Endodermal cell (in vitro differentiated cells): ENCODE measurements around the gene IL1RL1. TPM values are rescaled to one million over a fixed set of nuclear protein-coding genes. Genes with fewer than 3 reads are reported as not detected.

Experiments
- DNase-seq: peaks from one replicate; pipeline ENCODE4 v3.0.0-alpha.2; 2017
- H3K27ac ChIP-seq: 2 replicates; pipeline ENCODE4 v1.5.1; 2013; ENCODE audit warnings: mild to moderate bottlenecking, low read depth, low read length, moderate library complexity
- H3K27me3 ChIP-seq: 2 replicates; pipeline ENCODE4 v1.6.1; 2013; ENCODE audit warnings: mild to moderate bottlenecking, low read length, moderate library complexity; ENCODE audit not compliant: insufficient read depth, control insufficient read depth, poor library complexity, severe bottlenecking
- H3K36me3 ChIP-seq: 2 replicates; pipeline ENCODE4 v1.7.0; 2013; ENCODE audit warnings: mild to moderate bottlenecking, low read length, moderate library complexity; ENCODE audit not compliant: control insufficient read depth, insufficient read depth
- H3K4me1 ChIP-seq: one replicate; pipeline ENCODE4 v1.7.0; 2013; ENCODE audit warnings: low read length; ENCODE audit not compliant: control insufficient read depth, insufficient read depth
- H3K4me3 ChIP-seq: 2 replicates; pipeline ENCODE4 v1.5.1; 2013; ENCODE audit warnings: mild to moderate bottlenecking, low read length, moderate library complexity
- H3K9ac ChIP-seq: 2 replicates; pipeline ENCODE4 v1.6.1; 2013; ENCODE audit warnings: mild to moderate bottlenecking, low read length, moderate library complexity; ENCODE audit not compliant: poor library complexity, severe bottlenecking; ENCODE audit errors: extremely low read depth
- H3K9me3 ChIP-seq: 2 replicates; pipeline ENCODE4 v1.6.1; 2013; ENCODE audit warnings: mild to moderate bottlenecking, low read length, moderate library complexity; ENCODE audit not compliant: control insufficient read depth
- H3K27ac Mint-ChIP-seq: 2 replicates; pipeline ENCODE4 v1.8.0; 2020; ENCODE audit warnings: mixed read lengths
- H3K27me3 Mint-ChIP-seq: 2 replicates; pipeline ENCODE4 v1.8.0; 2021; ENCODE audit warnings: mild to moderate bottlenecking, mixed read lengths; ENCODE audit not compliant: insufficient read depth
- H3K36me3 Mint-ChIP-seq: 2 replicates; pipeline ENCODE4 v1.8.0; 2020; ENCODE audit warnings: low read depth, mixed read lengths
- H3K4me1 Mint-ChIP-seq: 2 replicates; pipeline ENCODE4 v1.8.0; 2020; ENCODE audit warnings: mixed read lengths
- H3K4me3 Mint-ChIP-seq: 2 replicates; pipeline ENCODE4 v1.8.0; 2020; ENCODE audit warnings: mild to moderate bottlenecking, moderate library complexity, mixed read lengths
- H3K9me3 Mint-ChIP-seq: 2 replicates; pipeline ENCODE4 v1.8.0; 2020; ENCODE audit warnings: mild to moderate bottlenecking, mixed read lengths
- CTCF ChIP-seq: fragments of 200-600 bp; sonication (generic); conservative IDR thresholded peaks from 2 replicates; pipeline ENCODE4 v1.5.0; 2021; ENCODE audit warnings: antibody characterized with exemption, mild to moderate bottlenecking
- WGBS, 2 experiments: methylation state at CpG; one replicate each; pipeline versions ENCODE4 v1.1.5 to v1.1.7; 2013; ENCODE audit warnings: missing lambda C conversion rate in 2 of 2, mixed read lengths in 1 of 2; ENCODE audit not compliant: insufficient coverage in 1 of 2, insufficient read length in 1 of 2; 5-methylcytosine and 5-hydroxymethylcytosine counted together
- total RNA-seq, 2 donors: library from RNA; stranded (reverse); fragmentation: NEBNext Ultra II Directional in 1 of 2; extraction: Animal tissue kit (Norgen Biotek cat#: 25700) in 1 of 2; gene quantifications; 2 replicates in 1 of 2; 3 replicates in 1 of 2; pipeline ENCODE4 v1.2.1, GENCODE V29; 2021

IL1RL1 gene
- total RNA-seq, 2 donors from 2014 or later = 0.75 to 0.84 TPM

- WGBS, 2 experiments = 91 to 94% methylated on average over 1 of the region's 1 CpG
- Mint-ChIP-seq H3K4me3 (no peak overlapping the region), H3K36me3 (no peaks in the 10 kb centered on the region), H3K9me3 (no peaks in the 10 kb centered on the region), H3K27me3 (peaks cover 12% of the 10 kb centered on the region), H3K27ac (no peak overlapping the region), H3K4me1 (peaks cover 2% of the 10 kb centered on the region)
- H3K27me3 ChIP-seq = no peaks in the 10 kb centered on the region
- H3K9me3 ChIP-seq = no peaks in the 10 kb centered on the region
- H3K4me1 ChIP-seq = no peaks in the 10 kb centered on the region
- no peak overlapping the region for H3K27ac ChIP-seq
- TF ChIP-seq CTCF = no peak
- no peak overlapping the region for H3K4me3 ChIP-seq
- H3K36me3 ChIP-seq = no peaks in the 10 kb centered on the region
- no peak overlapping the region for H3K9ac ChIP-seq
- no peak for DNase-seq
Observed at GRCh38 chr2:102266204-102266603, 45.2 kb upstream of the IL1RL1 start.

- no peak for TF ChIP-seq CTCF
- no peaks in the 10 kb centered on the region for H3K27me3 ChIP-seq
- no peak overlapping the region for H3K27ac Mint-ChIP-seq
- peaks cover 2% of the 10 kb centered on the region for H3K4me1 Mint-ChIP-seq
- no peak for DNase-seq
- H3K27me3 Mint-ChIP-seq = peaks cover 10% of the 10 kb centered on the region
- no peaks in the 10 kb centered on the region for H3K9me3 Mint-ChIP-seq
- H3K9me3 ChIP-seq = no peaks in the 10 kb centered on the region
- 90 to 91% methylated on average over 6 of the region's 6 CpGs for WGBS, 2 experiments
- no peaks in the 10 kb centered on the region for H3K4me1 ChIP-seq
- no peak overlapping the region for H3K4me3 Mint-ChIP-seq
- no peak overlapping the region for H3K4me3 ChIP-seq
- no peaks in the 10 kb centered on the region for H3K36me3 ChIP-seq
- no peak overlapping the region for H3K9ac ChIP-seq
- H3K27ac ChIP-seq = no peak overlapping the region
- no peaks in the 10 kb centered on the region for H3K36me3 Mint-ChIP-seq
Observed at GRCh38 chr2:102267774-102268173, 43.6 kb upstream of the IL1RL1 start.

- Histone ChIP-seq H3K27ac (no peak overlapping the region), H3K4me3 (no peak overlapping the region), H3K27me3 (no peaks in the 10 kb centered on the region), H3K4me1 (no peaks in the 10 kb centered on the region), H3K9ac (no peak overlapping the region), H3K36me3 (no peaks in the 10 kb centered on the region), H3K9me3 (peaks cover 1% of the 10 kb centered on the region)
- WGBS, 2 experiments = 96% methylated on average over 4 of the region's 4 CpGs
- DNase-seq = no peak
- Mint-ChIP-seq H3K36me3 (no peaks in the 10 kb centered on the region), H3K27ac (no peak overlapping the region), H3K27me3 (peaks cover 11% of the 10 kb centered on the region), H3K4me3 (no peak overlapping the region), H3K4me1 (peaks cover 2% of the 10 kb centered on the region), H3K9me3 (no peaks in the 10 kb centered on the region)
- TF ChIP-seq CTCF = no peak
Observed at GRCh38 chr2:102268510-102269199, 42.7 kb upstream of the IL1RL1 start.
